HEK293 (cell line): ENCODE measurements around the gene ITIH2.
"Not testable (repeated sequence)": the region's sequence is repeated elsewhere in the genome, so short reads cannot be mapped to it uniquely, and the experiment has no call there.

ENCODE experiments used
- CTCF ChIP-seq: fragments of 450-650 bp; formaldehyde crosslinking; IDR thresholded peaks from 2 replicates; pipeline ENCODE4 v1.5.1; 2016; ENCODE audit warnings: missing biosample characterization, missing genetic modification characterization
- SP2 ChIP-seq: fragments of 450-650 bp; formaldehyde crosslinking; IDR thresholded peaks from 2 replicates; pipeline ENCODE4 v1.5.1; 2016; ENCODE audit warnings: missing biosample characterization, missing genetic modification characterization
- TRIM28 ChIP-seq: IDR thresholded peaks from 2 replicates; pipeline ENCODE4 v1.6.1; 2011; ENCODE audit warnings: low read length, control low read depth, borderline replicate concordance
- ZNF138 ChIP-seq: fragments of 450-650 bp; formaldehyde crosslinking; IDR thresholded peaks from 2 replicates; pipeline ENCODE4 v1.5.1; 2016; ENCODE audit warnings: missing biosample characterization, missing genetic modification characterization, borderline replicate concordance
- ZNF274 ChIP-seq, 2 experiments: fragments of 200-500 bp in 1 of 2; fragments of 450-650 bp in 1 of 2; sonication (Bioruptor generic) in 1 of 2; formaldehyde crosslinking in 1 of 2; IDR thresholded peaks; 2 replicates each; pipeline versions ENCODE4 v1.5.1 to v1.6.1; 2014 to 2016; ENCODE audit warnings: borderline replicate concordance in 1 of 2, inconsistent platforms in 1 of 2, low read length in 1 of 2, missing biosample characterization in 1 of 2, missing genetic modification characterization in 1 of 2
- ZNF311 ChIP-seq: fragments of 450-650 bp; formaldehyde crosslinking; IDR thresholded peaks from 2 replicates; pipeline ENCODE4 v1.5.1; 2017; ENCODE audit warnings: missing biosample characterization, missing genetic modification characterization, borderline replicate concordance
- ZXDB ChIP-seq: fragments of 450-650 bp; formaldehyde crosslinking; IDR thresholded peaks from 2 replicates; pipeline ENCODE4 v1.5.1; 2016; ENCODE audit warnings: missing biosample characterization, missing genetic modification characterization

GRCh38 chr10:7748637-7749036 lies 45.5 kb downstream of the ITIH2 start:
- not testable (repeated sequence) for TF ChIP-seq ZNF138; CTCF (tag by site-specific recombination); ZNF311 (tag by site-specific recombination); ZXDB (tag by site-specific recombination); SP2 (tag by site-specific recombination); TRIM28; ZNF274 (IDR thresholded peaks at IDR 0.05; ENCODE audit: low read length); ZNF274 (tag by site-specific recombination; IDR thresholded peaks at IDR 0.05; ENCODE audit: borderline replicate concordance)
